HG02678 (cell line): ENCODE results near the gene NELL1.

Experiments used
- ATAC-seq: cut with Tn5 transposase; IDR thresholded peaks from one replicate; pipeline ENCODE4 v1.9.1; 2021; ENCODE audit warnings: mild to moderate bottlenecking, moderate library complexity; ENCODE audit not compliant: unreplicated experiment

NELL1 gene

GRCh38 chr11:21307874-21308273, 638.5 kb downstream of the NELL1 start:
- no peak for ATAC-seq

DNA sequence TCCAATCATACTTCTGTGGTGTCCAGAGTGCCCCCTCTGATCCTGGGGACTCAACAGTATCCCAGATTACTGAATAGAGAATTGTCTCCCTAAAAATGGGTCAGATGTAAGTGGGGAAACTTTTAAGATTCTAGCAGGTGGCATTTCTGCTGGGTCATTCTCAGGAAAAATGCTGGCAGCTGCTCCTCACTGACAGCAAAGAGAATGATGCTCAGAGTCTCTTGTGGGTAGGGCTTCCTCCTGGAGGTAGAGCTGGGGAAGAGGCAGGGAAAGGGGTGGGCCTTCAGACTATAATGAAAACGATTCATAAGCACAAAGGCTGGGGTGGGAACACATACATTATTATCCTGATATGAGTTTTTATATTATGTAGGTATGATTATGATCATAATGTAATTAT, 647.2 kb downstream of the NELL1 start:
- ATAC-seq = no peak

- no peak for ATAC-seq
Measured at GRCh38 chr11:21321072-21321471, 651.7 kb downstream of the NELL1 start.

- no peak for ATAC-seq
Measured at GRCh38 chr11:21321530-21321929, 652.1 kb downstream of the NELL1 start.

GRCh38 chr11:21323617-21324016, 654.2 kb downstream of the NELL1 start:
- ATAC-seq = no peak

DNA sequence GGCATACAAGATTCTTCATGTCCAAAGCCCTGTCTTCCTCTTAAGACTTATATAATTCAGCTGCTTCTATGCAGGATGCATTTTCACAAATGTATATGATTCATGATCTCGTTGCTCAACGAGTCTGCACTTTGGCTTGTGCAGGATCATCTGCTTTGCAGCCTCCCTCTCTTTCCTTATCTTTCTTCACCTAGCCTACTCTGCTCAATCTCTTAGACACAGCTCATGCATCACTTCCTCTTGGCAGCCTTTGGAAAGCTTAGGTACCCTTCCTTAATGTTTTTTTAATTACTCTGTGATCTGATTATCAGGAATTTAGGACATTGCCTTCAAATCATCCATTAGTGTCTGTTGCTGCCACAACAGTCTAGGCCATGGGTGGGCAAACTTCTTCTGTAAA, 673.8 kb downstream of the NELL1 start:
- no peak for ATAC-seq

DNA sequence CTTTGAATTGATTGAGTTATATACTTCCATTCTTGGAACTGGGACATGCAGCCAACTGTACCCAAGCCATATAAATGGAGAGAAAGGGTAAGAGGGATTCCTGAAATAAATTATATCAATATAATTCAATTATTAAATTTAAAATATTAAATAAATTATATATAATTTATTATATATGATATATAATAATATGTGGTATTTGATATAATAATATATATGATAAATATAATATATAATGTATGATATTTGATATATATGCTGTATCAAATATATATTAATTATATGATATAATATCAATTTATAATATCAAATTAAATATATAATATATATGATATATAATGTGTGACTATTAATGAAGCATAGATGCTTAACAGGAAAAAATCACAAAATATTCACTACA, 677.0 kb downstream of the NELL1 start:
- no peak for ATAC-seq

GRCh38 chr11:21350613-21351012, 681.2 kb downstream of the NELL1 start:
- no peak for ATAC-seq

GRCh38 chr11:21353425-21353824, 684.0 kb downstream of the NELL1 start:
- no peak for ATAC-seq

DNA sequence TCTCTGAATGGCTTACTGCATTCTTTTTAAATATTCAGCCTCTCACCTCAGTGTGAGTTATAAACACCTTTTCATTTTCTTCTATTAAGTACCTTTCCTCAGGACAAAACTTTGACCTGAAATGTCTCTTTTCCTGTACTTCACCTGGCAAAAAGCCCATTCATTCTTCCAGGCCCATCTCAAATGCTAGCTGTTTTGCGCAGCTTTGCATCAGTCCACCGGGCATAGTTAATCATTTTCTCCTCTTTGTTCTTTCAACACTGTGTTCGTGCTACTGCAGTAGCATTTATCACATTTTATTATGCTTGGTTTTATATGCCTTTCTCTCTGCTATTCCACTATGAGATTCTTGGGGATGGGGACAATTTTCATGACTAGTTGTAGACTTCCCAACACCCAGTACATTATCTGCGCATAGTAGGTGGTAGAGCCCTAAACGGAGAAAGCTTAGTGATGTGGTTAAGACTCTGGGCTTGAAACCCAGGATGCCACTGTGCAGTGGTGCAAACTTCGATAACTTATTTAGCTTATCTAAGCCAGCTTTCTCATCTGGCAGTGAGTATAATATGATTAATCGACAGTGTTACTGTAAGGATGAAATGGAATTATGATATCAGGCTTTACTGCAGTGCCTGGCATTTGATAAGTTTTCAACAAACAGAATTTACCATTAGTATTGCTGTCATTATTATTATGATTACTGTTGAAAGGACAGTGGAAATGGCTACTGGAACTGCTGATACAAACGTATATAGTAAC, 695.7 kb downstream of the NELL1 start:
- ATAC-seq = no peak

GRCh38 chr11:21369947-21370346, 700.6 kb downstream of the NELL1 start:
- ATAC-seq = no peak

GRCh38 chr11:21371044-21371443, 701.7 kb downstream of the NELL1 start:
- ATAC-seq = no peak

GRCh38 chr11:21372672-21373071, 703.3 kb downstream of the NELL1 start:
- no peak for ATAC-seq

DNA sequence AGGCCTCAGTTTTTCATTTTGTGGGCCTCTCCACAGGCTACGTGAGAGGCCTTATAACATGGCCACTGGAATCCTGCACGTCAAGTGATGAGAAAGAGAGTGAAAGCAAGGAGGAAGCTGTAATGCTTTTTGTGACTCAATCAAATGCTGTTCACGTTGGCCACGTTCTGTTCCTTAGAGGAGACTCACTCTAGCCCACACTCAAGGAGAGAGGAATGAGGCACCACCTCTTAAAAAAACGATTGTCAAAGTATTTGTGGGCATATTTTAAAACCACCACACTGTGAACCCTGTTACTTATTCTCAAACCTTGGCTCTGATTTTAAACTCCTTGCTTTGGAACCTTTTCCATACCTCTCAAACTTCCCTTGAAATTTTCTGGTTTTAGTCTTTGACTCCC, 705.0 kb downstream of the NELL1 start:
- ATAC-seq = no peak

- no peak for ATAC-seq
Measured at GRCh38 chr11:21385669-21386440, 716.5 kb downstream of the NELL1 start.

DNA sequence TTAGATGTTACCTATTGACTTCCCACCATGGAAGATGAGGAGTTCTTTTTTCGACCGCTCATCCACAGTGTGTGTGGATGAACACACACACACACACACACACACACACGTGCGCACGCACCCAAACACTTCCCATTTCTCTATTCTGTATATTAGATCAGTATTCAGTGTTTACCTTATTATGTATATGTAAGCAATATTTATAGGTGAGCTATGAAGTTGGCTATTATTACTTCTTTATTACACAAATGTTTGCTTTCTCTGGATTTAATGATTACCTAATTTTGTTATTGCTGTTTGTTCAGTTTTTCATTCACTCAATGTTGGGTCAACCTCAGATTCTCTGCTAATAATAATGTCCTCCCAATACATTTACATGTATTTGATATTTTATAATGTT, 721.0 kb downstream of the NELL1 start:
- no peak for ATAC-seq

GRCh38 chr11:21396342-21397008, 727.1 kb downstream of the NELL1 start:
- no peak for ATAC-seq

- ATAC-seq = no peak
Measured at GRCh38 chr11:21398195-21398594, 728.8 kb downstream of the NELL1 start.

DNA sequence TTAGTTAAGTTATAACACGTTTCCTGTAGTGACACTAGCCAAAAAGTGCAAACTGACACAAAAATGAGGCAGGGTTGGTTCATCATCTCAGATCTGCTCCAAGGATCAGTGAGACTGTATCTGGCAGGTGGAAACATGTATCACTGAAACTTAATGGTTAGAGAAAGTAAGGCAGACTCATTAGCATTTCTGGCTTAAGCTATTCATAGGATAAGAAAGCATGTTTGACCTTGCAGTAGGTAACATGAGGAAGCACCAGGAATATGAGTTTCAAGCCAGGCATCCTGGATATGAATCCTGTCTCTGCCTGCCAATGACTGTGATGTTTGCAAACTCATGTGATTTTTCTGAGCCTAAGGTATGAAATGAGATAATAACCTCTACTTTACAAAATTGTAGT, 732.1 kb downstream of the NELL1 start:
- ATAC-seq = no peak

DNA sequence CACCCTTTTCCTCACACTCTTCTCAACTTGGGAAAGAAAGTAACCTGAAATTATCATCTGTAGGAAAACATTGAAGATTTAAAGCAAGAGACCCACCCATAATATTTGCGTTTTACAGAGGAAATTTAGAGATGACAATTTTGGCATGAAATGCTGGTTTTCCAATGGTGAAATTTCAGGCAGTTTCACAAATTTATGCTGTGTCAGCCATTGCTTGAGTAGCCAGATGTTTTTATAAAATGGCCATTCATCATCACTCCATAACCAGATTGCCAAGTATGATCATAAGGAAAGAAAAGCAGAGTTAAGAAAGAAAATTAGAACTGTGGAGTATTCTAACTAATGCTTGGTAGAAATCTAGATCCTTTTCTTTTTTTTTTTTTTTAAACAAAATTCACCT, 732.9 kb downstream of the NELL1 start:
- no peak for ATAC-seq

DNA sequence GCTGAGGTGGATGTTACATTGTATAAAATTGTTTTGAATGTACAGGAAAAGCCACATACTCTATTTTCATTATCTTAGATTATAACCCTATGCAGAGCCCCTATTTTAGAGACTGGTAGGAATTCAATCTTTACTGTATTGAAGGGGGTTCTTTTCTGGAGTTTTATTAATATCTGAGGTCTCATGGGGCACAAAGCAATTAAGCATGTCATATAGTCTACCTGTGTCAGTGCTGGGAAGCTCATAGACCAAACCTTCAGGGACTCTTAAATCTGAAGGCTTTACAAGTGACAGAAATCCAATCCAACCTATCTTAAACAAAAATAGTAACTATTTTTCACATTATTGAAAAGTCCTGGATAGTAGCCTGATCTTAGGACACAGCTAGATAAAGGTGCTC, 733.7 kb downstream of the NELL1 start:
- ATAC-seq = no peak

DNA sequence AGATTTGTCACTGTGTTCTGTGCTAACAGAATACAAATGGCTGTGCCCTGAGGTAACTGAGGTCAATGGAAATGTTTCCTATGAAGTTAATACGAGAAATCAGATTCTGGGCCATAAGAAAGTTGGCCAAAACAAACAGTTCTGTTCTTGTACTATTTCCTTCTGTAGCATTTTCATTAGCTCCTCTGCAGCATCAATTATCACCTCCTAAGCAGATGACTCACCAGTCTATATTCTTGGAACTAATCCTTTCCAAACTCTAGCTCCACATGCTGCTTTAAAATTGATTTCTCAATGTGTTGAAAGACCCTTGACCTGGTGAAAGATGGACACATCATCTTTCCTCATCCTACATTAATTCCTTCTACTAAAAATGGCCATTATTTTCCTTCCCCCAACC, 736.0 kb downstream of the NELL1 start:
- no peak for ATAC-seq
